Measurements from ENCODE around the gene JAKMIP3. TPM values are rescaled to one million over a fixed set of nuclear protein-coding genes. Genes with fewer than 3 reads are reported as not detected.

Gene JAKMIP3
- total RNA-seq, 1 donor from 2014 or later = 0.10 TPM

DNA sequence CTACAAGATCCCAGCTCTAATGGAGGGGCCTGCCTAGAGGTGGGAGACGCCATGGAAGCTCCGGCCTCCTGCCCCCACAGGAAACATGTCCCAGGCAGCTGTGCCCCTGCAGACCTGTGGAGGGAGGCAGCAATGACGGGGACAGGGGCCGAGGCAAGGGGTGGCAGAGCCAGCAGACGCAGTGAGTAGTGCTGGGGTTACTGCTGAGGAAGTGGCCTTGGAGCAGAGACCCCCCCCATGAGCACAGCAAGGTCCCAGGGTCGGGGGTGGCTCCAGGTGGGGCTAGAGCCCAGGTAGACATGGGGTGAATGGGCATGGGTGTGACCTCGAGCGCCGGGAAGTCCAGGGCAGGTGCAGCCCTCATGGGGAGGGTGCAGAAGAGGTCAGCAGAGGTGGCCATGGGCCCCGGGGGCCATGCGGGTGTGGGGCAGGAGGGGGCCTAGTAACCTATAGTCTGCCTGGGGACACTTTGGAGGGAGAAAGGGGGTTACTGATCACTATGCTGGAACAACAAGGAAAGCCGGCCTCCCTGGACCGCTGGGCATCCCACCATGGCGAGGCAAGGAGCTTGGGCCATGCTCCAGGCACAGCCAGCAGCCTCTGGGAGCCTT, 45.5 kb downstream of the JAKMIP3 start:
- DNase-seq (ENCODE audit: low read depth) = no peak

- DNase-seq (ENCODE audit: low read depth) = no peak
Observed at GRCh38 chr10:132111871-132112341, 46.2 kb downstream of the JAKMIP3 start.

- DNase-seq (ENCODE audit: low read depth) = no peak
Observed at GRCh38 chr10:132112611-132113010, 46.9 kb downstream of the JAKMIP3 start.

- DNase-seq (ENCODE audit: low read depth) = no peak
Observed at GRCh38 chr10:132113206-132113605, 47.5 kb downstream of the JAKMIP3 start.

GRCh38 chr10:132113766-132114365, 48.1 kb downstream of the JAKMIP3 start:
- no peak for DNase-seq (ENCODE audit: low read depth)

- no peak for DNase-seq (ENCODE audit: low read depth)
Observed at GRCh38 chr10:132114953-132115520, 49.3 kb downstream of the JAKMIP3 start.

Other genes starting within 250 kb of the JAKMIP3 start
- gene PPP2R2D, start 164.9 kb upstream of the JAKMIP3 start, total RNA-seq = 36.8 and 54.6 TPM in 2 replicates
- 141 and 278 TPM in 2 replicates for gene BNIP3, start 84.0 kb upstream of the JAKMIP3 start, total RNA-seq
- 0.69 and 0.94 TPM in 2 replicates for gene DPYSL4, start 121.0 kb downstream of the JAKMIP3 start, total RNA-seq
- gene STK32C, start 242.0 kb downstream of the JAKMIP3 start, total RNA-seq = 9.2 and 15.5 TPM in 2 replicates